HepG2 (cell line): ENCODE data around the gene ZNF705A.

Experiments
- EP300 ChIP-seq, 3 experiments: sonication (generic) in 1 of 3; formaldehyde crosslinking in 1 of 3; IDR thresholded peaks; 2 replicates each; pipeline versions ENCODE4 v1.5.1 to v1.6.1; 2011 to 2020; ENCODE audit warnings: low read depth in 2 of 3, low read length in 2 of 3, borderline replicate concordance in 1 of 3, improper control_type of control experiment in 1 of 3, mild to moderate bottlenecking in 1 of 3, missing genetic modification reagents in 1 of 3, moderate library complexity in 1 of 3
- FOSL1 ChIP-seq: sonication (generic); formaldehyde crosslinking; IDR thresholded peaks from 2 replicates; pipeline ENCODE4 v1.9.0; 2021; ENCODE audit warnings: missing genetic modification reagents, borderline replicate concordance
- MTF1 ChIP-seq: sonication (generic); formaldehyde crosslinking; IDR thresholded peaks from 2 replicates; pipeline ENCODE4 v1.5.0; 2020; ENCODE audit warnings: missing genetic modification reagents
- ZFP37 ChIP-seq: sonication (generic); formaldehyde crosslinking; IDR thresholded peaks from 2 replicates; pipeline ENCODE4 v1.4.0; 2020; ENCODE audit warnings: missing genetic modification reagents, borderline replicate concordance
- TF ChIP-seq, protein P1 (sequence below): sonication (generic); formaldehyde crosslinking; IDR thresholded peaks from 2 replicates; pipeline ENCODE4 v1.5.0; 2020; ENCODE audit warnings: mild to moderate bottlenecking, missing genetic modification reagents, moderate library complexity

DNA sequence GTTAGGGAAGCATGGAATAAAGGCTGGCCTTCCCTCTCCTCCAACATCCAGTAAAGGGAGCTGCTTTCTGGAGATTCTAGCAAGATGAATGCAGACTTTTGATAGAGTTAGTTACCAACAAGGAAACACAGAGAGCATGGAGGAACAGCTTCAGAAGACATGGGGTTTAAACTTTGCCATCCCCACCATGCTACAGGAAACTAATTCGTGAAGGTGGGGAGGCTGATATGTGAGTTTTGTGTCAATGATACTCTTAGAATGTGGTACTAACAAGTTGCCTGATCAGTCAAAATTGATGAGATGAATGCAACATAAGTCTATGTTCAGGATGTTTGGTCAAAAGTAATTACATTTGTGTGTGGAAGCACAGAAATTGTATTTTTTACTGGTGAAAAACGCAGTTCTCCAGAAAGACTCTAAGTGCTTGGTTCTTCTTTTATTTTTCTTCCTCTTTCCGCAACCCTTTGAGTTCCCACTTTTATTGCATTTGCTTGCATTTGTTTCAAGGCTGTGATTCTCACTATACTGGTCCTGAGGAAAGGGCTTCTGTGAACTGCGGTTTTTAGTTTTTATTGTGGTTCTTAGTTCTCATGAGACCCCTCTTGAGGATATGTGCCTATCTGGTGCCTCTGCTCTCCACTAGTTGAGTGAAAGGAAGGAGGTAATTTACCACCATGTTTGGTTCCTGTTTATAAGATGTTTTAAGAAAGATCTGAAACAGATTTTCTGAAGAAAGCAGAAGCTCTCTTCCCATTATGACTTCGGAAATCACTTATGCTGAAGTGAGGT lies 33.5 kb upstream of the ZNF705A start, which contains the start of gene CLEC4A:
- TF ChIP-seq, protein P1, sequence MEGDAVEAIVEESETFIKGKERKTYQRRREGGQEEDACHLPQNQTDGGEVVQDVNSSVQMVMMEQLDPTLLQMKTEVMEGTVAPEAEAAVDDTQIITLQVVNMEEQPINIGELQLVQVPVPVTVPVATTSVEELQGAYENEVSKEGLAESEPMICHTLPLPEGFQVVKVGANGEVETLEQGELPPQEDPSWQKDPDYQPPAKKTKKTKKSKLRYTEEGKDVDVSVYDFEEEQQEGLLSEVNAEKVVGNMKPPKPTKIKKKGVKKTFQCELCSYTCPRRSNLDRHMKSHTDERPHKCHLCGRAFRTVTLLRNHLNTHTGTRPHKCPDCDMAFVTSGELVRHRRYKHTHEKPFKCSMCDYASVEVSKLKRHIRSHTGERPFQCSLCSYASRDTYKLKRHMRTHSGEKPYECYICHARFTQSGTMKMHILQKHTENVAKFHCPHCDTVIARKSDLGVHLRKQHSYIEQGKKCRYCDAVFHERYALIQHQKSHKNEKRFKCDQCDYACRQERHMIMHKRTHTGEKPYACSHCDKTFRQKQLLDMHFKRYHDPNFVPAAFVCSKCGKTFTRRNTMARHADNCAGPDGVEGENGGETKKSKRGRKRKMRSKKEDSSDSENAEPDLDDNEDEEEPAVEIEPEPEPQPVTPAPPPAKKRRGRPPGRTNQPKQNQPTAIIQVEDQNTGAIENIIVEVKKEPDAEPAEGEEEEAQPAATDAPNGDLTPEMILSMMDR: no peak
- TF ChIP-seq MTF1 (no peak), ZFP37 (no peak), FOSL1 (CRISPR knock-in tag) (no peak), EP300 (IDR thresholded peaks at IDR 0.05; ENCODE audit: low read depth in 2 of 2, low read length in 2 of 2) (no peak), EP300 (CRISPR knock-in tag; IDR thresholded peaks at IDR 0.05; ENCODE audit: borderline replicate concordance) (no peak)
